WTC11 (cell line): ENCODE results near the gene OR4M1. TPM values are rescaled to one million over a fixed set of nuclear protein-coding genes. Genes with fewer than 3 reads are reported as not detected.
"Not testable (repeated sequence)": the region's sequence is repeated elsewhere in the genome, so short reads cannot be mapped to it uniquely, and the experiment has no call there.

ENCODE experiments used
- ATAC-seq: fragments of 200-7000 bp; cut with Tn5 transposase; 2 replicates; pipeline ENCODE4 v1.10.0; 2021; ENCODE audit warnings: mild to moderate bottlenecking, moderate library complexity
- CTCF ChIA-PET: fragments of 300-600 bp; sonication (Branson Sonifier 250); formaldehyde crosslinking; loops from one replicate; lab custom pipeline; 2021; ENCODE audit warnings: antibody characterized with exemption; lab: Charles Lee
- POLR2A ChIA-PET: fragments of 350-600 bp; sonication (Branson Sonifier 250); formaldehyde crosslinking; loops from one replicate; lab custom pipeline; 2021; ENCODE audit warnings: antibody characterized with exemption; lab: Charles Lee
- DNase-seq: peaks from one replicate; pipeline ENCODE4 v3.0.0; 2021; ENCODE audit warnings: low spot score
- H3K27ac Mint-ChIP-seq: 2 replicates; pipeline ENCODE4 v1.8.0; 2021; ENCODE audit warnings: mixed read lengths
- H3K27me3 Mint-ChIP-seq: 2 replicates; pipeline ENCODE4 v1.8.0; 2021; ENCODE audit warnings: low read depth, mild to moderate bottlenecking, moderate library complexity, mixed read lengths
- H3K36me3 Mint-ChIP-seq: 2 replicates; pipeline ENCODE4 v1.8.0; 2021; ENCODE audit warnings: mixed read lengths
- H3K4me1 Mint-ChIP-seq: 2 replicates; pipeline ENCODE4 v1.8.0; 2022; ENCODE audit warnings: mixed read lengths
- H3K4me3 Mint-ChIP-seq: 2 replicates; pipeline ENCODE4 v1.8.0; 2021; ENCODE audit warnings: mild to moderate bottlenecking, moderate library complexity, mixed read lengths
- H3K9me3 Mint-ChIP-seq: 2 replicates; pipeline ENCODE4 v1.8.0; 2021; ENCODE audit warnings: mixed read lengths
- ATF1 ChIP-seq: sonication (generic); formaldehyde crosslinking; IDR thresholded peaks from 2 replicates; pipeline ENCODE4 v1.8.1; 2023; ENCODE audit warnings: mild to moderate bottlenecking, moderate library complexity, missing genetic modification reagents
- E2F4 ChIP-seq: sonication (generic); formaldehyde crosslinking; IDR thresholded peaks from 2 replicates; pipeline ENCODE4 v1.8.1; 2022; ENCODE audit warnings: low read depth, mild to moderate bottlenecking, moderate library complexity, missing genetic modification reagents, borderline replicate concordance
- FOXP1 ChIP-seq: sonication (generic); formaldehyde crosslinking; IDR thresholded peaks from 2 replicates; pipeline ENCODE4 v1.8.0; 2022; ENCODE audit warnings: missing genetic modification reagents, mild to moderate bottlenecking, moderate library complexity, borderline replicate concordance
- GABPB1 ChIP-seq: sonication (generic); formaldehyde crosslinking; IDR thresholded peaks from 2 replicates; pipeline ENCODE4 v1.8.1; 2023; ENCODE audit warnings: mild to moderate bottlenecking, missing genetic modification reagents
- JAZF1 ChIP-seq: fragments of 250-450 bp; sonication (Bioruptor Pico); IDR thresholded peaks from 2 replicates; pipeline ENCODE4 v1.9.0; 2021; ENCODE audit warnings: moderate library complexity, mild to moderate bottlenecking, inconsistent platforms
- NR1H2 ChIP-seq: sonication (generic); formaldehyde crosslinking; IDR thresholded peaks from 2 replicates; pipeline ENCODE4 v1.9.0; 2021; ENCODE audit warnings: mild to moderate bottlenecking, moderate library complexity, missing genetic modification reagents
- NR2C2 ChIP-seq: sonication (generic); formaldehyde crosslinking; IDR thresholded peaks from 2 replicates; pipeline ENCODE4 v1.8.0; 2022; ENCODE audit warnings: mild to moderate bottlenecking, missing genetic modification reagents
- NR3C1 ChIP-seq: sonication (generic); formaldehyde crosslinking; conservative IDR thresholded peaks from 2 replicates; pipeline ENCODE4 v1.8.1; 2023; ENCODE audit warnings: low read depth, mild to moderate bottlenecking, missing genetic modification reagents
- OVOL2 ChIP-seq: fragments of 250-450 bp; sonication (Bioruptor Pico); IDR thresholded peaks from 2 replicates; pipeline ENCODE4 v1.9.0; 2021; ENCODE audit warnings: mild to moderate bottlenecking, borderline replicate concordance
- PRRX2 ChIP-seq: fragments of 250-450 bp; sonication (Bioruptor Pico); IDR thresholded peaks from 2 replicates; pipeline ENCODE4 v1.8.0; 2021; ENCODE audit warnings: mild to moderate bottlenecking
- SP1 ChIP-seq: sonication (generic); formaldehyde crosslinking; conservative IDR thresholded peaks from 2 replicates; pipeline ENCODE4 v1.8.1; 2022; ENCODE audit warnings: missing genetic modification reagents
- STAT6 ChIP-seq: sonication (generic); formaldehyde crosslinking; conservative IDR thresholded peaks from 2 replicates; pipeline ENCODE4 v1.8.1; 2023; ENCODE audit warnings: mild to moderate bottlenecking, low read depth, missing genetic modification reagents, moderate library complexity
- ZBTB21 ChIP-seq: sonication (generic); formaldehyde crosslinking; IDR thresholded peaks from 2 replicates; pipeline ENCODE4 v1.8.1; 2023; ENCODE audit warnings: mild to moderate bottlenecking, missing genetic modification reagents, borderline replicate concordance
- ZNF423 ChIP-seq: fragments of 250-450 bp; sonication (Bioruptor Pico); IDR thresholded peaks from 2 replicates; pipeline ENCODE4 v2.1.2; 2022; ENCODE audit warnings: mild to moderate bottlenecking, moderate library complexity
- total RNA-seq: library from RNA; stranded (reverse); gene quantifications from 3 replicates; pipeline ENCODE4 v1.2.3, GENCODE V29; 2021
- TF ChIP-seq, protein P1 (sequence below): sonication (generic); formaldehyde crosslinking; conservative IDR thresholded peaks from 2 replicates; pipeline ENCODE4 v1.8.1; 2022; ENCODE audit warnings: mild to moderate bottlenecking, missing genetic modification reagents
- TF ChIP-seq, protein P2 (sequence below): sonication (generic); formaldehyde crosslinking; IDR thresholded peaks from 2 replicates; pipeline ENCODE4 v1.8.1; 2023; ENCODE audit warnings: mild to moderate bottlenecking, missing genetic modification reagents, moderate library complexity
- TF ChIP-seq, protein P3 (sequence below): sonication (generic); formaldehyde crosslinking; IDR thresholded peaks from 2 replicates; pipeline ENCODE4 v1.8.1; 2022; ENCODE audit warnings: low read depth, missing genetic modification reagents, borderline replicate concordance
- TF ChIP-seq, protein P4 (sequence below): sonication (generic); formaldehyde crosslinking; IDR thresholded peaks from 2 replicates; pipeline ENCODE4 v1.8.0; 2022; ENCODE audit warnings: mild to moderate bottlenecking, missing genetic modification reagents
- TF ChIP-seq, protein P5 (sequence below): sonication (generic); formaldehyde crosslinking; IDR thresholded peaks from 2 replicates; pipeline ENCODE4 v1.8.0; 2022; ENCODE audit warnings: missing genetic modification reagents

Gene OR4M1
- total RNA-seq, 1 experiment from 2014 or later = not detected

- ChIA-PET POLR2A (no interaction called here), CTCF (no interaction called here)
- DNase-seq = no peak
- no peak for ATAC-seq
- no peak for TF ChIP-seq NR2C2 (CRISPR knock-in tag)
- TF ChIP-seq, protein P1, sequence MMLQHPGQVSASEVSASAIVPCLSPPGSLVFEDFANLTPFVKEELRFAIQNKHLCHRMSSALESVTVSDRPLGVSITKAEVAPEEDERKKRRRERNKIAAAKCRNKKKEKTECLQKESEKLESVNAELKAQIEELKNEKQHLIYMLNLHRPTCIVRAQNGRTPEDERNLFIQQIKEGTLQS (CRISPR knock-in tag) = no peak
- TF ChIP-seq, protein P2, sequence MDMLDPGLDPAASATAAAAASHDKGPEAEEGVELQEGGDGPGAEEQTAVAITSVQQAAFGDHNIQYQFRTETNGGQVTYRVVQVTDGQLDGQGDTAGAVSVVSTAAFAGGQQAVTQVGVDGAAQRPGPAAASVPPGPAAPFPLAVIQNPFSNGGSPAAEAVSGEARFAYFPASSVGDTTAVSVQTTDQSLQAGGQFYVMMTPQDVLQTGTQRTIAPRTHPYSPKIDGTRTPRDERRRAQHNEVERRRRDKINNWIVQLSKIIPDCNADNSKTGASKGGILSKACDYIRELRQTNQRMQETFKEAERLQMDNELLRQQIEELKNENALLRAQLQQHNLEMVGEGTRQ (CRISPR knock-in tag) = no peak
- TF ChIP-seq ATF1 (CRISPR knock-in tag) = no peak
- TF ChIP-seq, protein P3, sequence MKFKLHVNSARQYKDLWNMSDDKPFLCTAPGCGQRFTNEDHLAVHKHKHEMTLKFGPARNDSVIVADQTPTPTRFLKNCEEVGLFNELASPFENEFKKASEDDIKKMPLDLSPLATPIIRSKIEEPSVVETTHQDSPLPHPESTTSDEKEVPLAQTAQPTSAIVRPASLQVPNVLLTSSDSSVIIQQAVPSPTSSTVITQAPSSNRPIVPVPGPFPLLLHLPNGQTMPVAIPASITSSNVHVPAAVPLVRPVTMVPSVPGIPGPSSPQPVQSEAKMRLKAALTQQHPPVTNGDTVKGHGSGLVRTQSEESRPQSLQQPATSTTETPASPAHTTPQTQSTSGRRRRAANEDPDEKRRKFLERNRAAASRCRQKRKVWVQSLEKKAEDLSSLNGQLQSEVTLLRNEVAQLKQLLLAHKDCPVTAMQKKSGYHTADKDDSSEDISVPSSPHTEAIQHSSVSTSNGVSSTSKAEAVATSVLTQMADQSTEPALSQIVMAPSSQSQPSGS = no peak
- TF ChIP-seq E2F4 = no peak
- TF ChIP-seq NR1H2 = no peak
- TF ChIP-seq, protein P4, sequence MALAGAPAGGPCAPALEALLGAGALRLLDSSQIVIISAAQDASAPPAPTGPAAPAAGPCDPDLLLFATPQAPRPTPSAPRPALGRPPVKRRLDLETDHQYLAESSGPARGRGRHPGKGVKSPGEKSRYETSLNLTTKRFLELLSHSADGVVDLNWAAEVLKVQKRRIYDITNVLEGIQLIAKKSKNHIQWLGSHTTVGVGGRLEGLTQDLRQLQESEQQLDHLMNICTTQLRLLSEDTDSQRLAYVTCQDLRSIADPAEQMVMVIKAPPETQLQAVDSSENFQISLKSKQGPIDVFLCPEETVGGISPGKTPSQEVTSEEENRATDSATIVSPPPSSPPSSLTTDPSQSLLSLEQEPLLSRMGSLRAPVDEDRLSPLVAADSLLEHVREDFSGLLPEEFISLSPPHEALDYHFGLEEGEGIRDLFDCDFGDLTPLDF (CRISPR knock-in tag) = no peak
- Mint-ChIP-seq H3K9me3 (no peaks in the 10 kb centered on the region), H3K27ac (no peak overlapping the region), H3K4me3 (no peak overlapping the region), H3K27me3 (peaks cover 19% of the 10 kb centered on the region), H3K36me3 (no peaks in the 10 kb centered on the region), H3K4me1 (no peaks in the 10 kb centered on the region)
Measured at GRCh38 chr14:19823765-19824164, 50.5 kb downstream of the OR4M1 start.

DNA sequence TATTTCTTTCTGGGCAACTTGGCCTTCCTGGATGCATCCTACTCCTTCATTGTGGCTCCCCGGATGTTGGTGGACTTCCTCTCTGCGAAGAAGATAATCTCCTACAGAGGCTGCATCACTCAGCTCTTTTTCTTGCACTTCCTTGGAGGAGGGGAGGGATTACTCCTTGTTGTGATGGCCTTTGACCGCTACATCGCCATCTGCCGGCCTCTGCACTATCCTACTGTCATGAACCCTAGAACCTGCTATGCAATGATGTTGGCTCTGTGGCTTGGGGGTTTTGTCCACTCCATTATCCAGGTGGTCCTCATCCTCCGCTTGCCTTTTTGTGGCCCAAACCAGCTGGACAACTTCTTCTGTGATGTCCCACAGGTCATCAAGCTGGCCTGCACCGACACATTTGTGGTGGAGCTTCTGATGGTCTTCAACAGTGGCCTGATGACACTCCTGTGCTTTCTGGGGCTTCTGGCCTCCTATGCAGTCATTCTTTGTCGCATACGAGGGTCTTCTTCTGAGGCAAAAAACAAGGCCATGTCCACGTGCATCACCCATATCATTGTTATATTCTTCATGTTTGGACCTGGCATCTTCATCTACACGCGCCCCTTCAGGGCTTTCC is 54.4 kb downstream of the OR4M1 start:
- H3K27ac Mint-ChIP-seq, ATAC-seq, H3K9me3 Mint-ChIP-seq, H3K4me1 Mint-ChIP-seq, CTCF ChIA-PET, DNase-seq, H3K4me3 Mint-ChIP-seq, POLR2A ChIA-PET: not testable (repeated sequence)
- Mint-ChIP-seq H3K36me3 (peaks cover 21% of the 10 kb centered on the region), H3K27me3 (peaks cover 10% of the 10 kb centered on the region; the same call in 1 of the 2 replicates)

GRCh38 chr14:19828314-19828713 is 55.0 kb downstream of the OR4M1 start:
- peaks cover 21% of the 10 kb centered on the region for H3K36me3 Mint-ChIP-seq
- no peaks in the 10 kb centered on the region for H3K4me1 Mint-ChIP-seq

More at GRCh38 chr14:19828314-19828713, 55.0 kb downstream of the OR4M1 start:
- no peak for TF ChIP-seq STAT6 (CRISPR knock-in tag)
- TF ChIP-seq SP1 (CRISPR knock-in tag) = no peak
- TF ChIP-seq OVOL2 = no peak
- TF ChIP-seq JAZF1 (CRISPR knock-in tag) = no peak
- no peak for TF ChIP-seq NR3C1
- no peak for TF ChIP-seq ZNF423 (CRISPR knock-in tag)
- TF ChIP-seq, protein P5, sequence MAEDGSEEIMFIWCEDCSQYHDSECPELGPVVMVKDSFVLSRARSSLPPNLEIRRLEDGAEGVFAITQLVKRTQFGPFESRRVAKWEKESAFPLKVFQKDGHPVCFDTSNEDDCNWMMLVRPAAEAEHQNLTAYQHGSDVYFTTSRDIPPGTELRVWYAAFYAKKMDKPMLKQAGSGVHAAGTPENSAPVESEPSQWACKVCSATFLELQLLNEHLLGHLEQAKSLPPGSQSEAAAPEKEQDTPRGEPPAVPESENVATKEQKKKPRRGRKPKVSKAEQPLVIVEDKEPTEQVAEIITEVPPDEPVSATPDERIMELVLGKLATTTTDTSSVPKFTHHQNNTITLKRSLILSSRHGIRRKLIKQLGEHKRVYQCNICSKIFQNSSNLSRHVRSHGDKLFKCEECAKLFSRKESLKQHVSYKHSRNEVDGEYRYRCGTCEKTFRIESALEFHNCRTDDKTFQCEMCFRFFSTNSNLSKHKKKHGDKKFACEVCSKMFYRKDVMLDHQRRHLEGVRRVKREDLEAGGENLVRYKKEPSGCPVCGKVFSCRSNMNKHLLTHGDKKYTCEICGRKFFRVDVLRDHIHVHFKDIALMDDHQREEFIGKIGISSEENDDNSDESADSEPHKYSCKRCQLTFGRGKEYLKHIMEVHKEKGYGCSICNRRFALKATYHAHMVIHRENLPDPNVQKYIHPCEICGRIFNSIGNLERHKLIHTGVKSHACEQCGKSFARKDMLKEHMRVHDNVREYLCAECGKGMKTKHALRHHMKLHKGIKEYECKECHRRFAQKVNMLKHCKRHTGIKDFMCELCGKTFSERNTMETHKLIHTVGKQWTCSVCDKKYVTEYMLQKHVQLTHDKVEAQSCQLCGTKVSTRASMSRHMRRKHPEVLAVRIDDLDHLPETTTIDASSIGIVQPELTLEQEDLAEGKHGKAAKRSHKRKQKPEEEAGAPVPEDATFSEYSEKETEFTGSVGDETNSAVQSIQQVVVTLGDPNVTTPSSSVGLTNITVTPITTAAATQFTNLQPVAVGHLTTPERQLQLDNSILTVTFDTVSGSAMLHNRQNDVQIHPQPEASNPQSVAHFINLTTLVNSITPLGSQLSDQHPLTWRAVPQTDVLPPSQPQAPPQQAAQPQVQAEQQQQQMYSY (CRISPR knock-in tag) = no peak
- TF ChIP-seq ZBTB21 = no peak
- no peak for TF ChIP-seq GABPB1 (CRISPR knock-in tag)
- TF ChIP-seq PRRX2 = no peak
- no peak for TF ChIP-seq FOXP1 (CRISPR knock-in tag)
- no peak overlapping the region for H3K4me3 Mint-ChIP-seq
- ChIA-PET POLR2A (no interaction called here), CTCF (no interaction called here)
- no peak overlapping the region for H3K27ac Mint-ChIP-seq
- DNase-seq (no peak), ATAC-seq (no peak)
- H3K9me3 Mint-ChIP-seq = no peaks in the 10 kb centered on the region; the same call in 1 of the 2 replicates
- peaks cover 10% of the 10 kb centered on the region; the same call in 1 of the 2 replicates for H3K27me3 Mint-ChIP-seq
